CD1c-positive myeloid dendritic cell (primary cell): Measurements from ENCODE around the gene MGAT2.
"Not testable (repeated sequence)": the region's sequence is repeated elsewhere in the genome, so short reads cannot be mapped to it uniquely, and the experiment has no call there.

Experiments used
- DNase-seq: peaks from one replicate; pipeline ENCODE4 v3.0.0-alpha.2; 2016; ENCODE audit errors: extremely low spot score

Gene MGAT2

DNA sequence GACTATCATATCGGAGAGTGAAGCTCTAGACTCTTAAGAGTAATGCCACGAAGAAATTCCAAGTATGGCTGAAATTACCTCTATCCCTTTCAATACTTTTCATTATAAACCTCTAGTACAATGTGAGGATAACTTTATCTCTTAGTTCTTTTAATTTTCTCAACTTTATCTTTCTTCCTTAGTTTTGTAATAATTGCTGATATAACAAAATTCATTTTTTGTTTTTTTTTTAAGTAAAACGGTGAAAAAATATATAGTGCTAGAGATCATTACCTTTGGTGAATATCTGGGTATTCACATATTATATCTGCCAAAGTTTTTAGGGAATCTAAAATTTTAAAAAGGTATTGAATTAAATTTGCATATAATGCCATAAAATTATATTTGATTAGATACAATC lies 33.9 kb downstream of the MGAT2 start:
- no peak for DNase-seq

DNA sequence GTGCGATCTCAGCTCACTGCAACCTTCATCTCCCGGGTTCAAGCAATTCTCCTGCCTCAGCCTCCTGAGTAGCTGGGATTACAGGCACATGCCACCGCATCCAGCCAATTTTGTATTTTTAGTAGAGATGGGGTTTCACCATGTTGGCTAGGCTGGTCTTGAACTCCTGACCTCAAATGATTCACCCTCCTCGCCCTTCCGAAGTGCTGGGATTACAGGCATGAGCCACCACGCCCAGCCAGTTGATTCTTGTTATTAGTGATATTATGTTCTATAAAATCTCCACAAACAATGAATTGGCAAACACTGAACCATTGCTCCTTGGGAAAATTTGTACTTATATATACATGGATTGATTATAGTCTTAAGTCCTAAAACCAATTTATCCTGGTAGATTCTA lies 36.9 kb downstream of the MGAT2 start:
- not testable (repeated sequence) for DNase-seq

GRCh38 chr14:49659526-49660455 lies 39.2 kb downstream of the MGAT2 start:
- no peak for DNase-seq

DNA sequence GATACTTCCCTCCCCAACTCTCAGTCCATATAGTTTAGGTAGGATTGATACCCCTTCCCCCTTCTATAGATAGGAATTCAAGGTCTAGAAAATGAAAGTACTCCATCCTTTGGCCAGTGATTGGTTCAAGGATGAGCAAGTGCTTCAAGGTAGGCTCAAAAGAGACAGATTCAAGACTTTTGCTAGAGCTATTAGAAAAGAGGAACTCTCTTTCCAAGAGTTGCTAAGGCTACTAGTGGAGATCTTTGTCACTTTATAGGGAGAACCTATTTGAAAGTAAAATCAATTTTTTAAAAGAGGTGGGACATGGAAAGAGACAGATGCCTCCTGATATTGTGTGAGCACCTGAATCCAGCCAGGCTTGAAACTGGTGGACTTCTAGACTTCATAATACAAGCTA lies 49.9 kb downstream of the MGAT2 start:
- no peak for DNase-seq
